GM21423 (cell line): Measurements from ENCODE around the gene SOCS6.
"Not testable (repeated sequence)": the region's sequence is repeated elsewhere in the genome, so short reads cannot be mapped to it uniquely, and the experiment has no call there.

Experiments
- ATAC-seq: cut with Tn5 transposase; IDR thresholded peaks from one replicate; pipeline ENCODE4 v1.9.1; 2021; ENCODE audit warnings: mild to moderate bottlenecking, moderate library complexity; ENCODE audit not compliant: unreplicated experiment

Gene SOCS6, protein sequence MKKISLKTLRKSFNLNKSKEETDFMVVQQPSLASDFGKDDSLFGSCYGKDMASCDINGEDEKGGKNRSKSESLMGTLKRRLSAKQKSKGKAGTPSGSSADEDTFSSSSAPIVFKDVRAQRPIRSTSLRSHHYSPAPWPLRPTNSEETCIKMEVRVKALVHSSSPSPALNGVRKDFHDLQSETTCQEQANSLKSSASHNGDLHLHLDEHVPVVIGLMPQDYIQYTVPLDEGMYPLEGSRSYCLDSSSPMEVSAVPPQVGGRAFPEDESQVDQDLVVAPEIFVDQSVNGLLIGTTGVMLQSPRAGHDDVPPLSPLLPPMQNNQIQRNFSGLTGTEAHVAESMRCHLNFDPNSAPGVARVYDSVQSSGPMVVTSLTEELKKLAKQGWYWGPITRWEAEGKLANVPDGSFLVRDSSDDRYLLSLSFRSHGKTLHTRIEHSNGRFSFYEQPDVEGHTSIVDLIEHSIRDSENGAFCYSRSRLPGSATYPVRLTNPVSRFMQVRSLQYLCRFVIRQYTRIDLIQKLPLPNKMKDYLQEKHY

GRCh38 chr18:70288851-70289328, at the start of gene SOCS6:
Gene SOCS6 (plus strand): TSS chr18:70289045. CDS start chr18:70324669, 35,624 bp downstream.
- ATAC-seq, result peak; percentile 70

- no peak for ATAC-seq
Measured at GRCh38 chr18:70243131-70243929, 45.5 kb upstream of the SOCS6 start.

DNA sequence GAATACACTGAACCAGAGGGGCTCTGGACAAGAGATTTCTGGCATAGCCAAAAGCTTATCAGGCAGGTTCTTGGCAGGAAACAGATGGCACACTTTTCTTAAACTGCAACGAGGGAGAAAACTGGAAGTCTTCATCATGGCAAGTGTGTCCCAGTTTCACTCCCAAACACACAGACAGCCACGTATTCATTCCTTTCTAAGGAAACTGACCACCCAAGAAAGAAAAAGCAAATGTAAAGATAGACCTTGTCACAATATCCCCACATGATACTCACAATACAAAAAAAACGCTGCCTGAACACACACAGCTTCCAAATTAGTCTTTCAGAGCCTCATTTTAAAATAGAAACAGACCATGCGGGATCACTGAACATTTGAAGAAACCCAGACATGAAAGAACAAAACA, 42.8 kb upstream of the SOCS6 start:
- ATAC-seq, result no peak

GRCh38 chr18:70249118-70249517, 39.7 kb upstream of the SOCS6 start:
- no peak for ATAC-seq

GRCh38 chr18:70249861-70250260, 39.0 kb upstream of the SOCS6 start:
- not testable (repeated sequence) for ATAC-seq

DNA sequence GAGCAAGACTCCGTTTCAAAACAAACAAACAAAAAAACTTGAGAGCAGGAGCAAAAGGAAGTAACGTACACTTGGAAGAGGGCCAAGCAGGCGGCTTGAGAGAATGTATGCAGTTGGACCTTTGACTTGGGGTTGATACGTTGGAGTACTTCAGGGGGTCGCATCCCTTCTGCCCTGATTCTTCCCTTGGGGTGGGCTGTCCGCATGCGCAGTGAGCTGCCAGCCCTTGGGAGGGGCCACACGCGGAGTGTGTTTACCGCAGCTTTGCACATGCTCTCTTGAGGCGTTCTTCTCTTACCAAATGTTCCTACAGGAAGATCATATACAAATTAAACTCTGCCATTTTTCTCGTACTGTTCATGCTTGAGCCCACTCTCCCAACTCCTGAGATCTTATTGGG, 38.1 kb upstream of the SOCS6 start:
- no peak for ATAC-seq

DNA sequence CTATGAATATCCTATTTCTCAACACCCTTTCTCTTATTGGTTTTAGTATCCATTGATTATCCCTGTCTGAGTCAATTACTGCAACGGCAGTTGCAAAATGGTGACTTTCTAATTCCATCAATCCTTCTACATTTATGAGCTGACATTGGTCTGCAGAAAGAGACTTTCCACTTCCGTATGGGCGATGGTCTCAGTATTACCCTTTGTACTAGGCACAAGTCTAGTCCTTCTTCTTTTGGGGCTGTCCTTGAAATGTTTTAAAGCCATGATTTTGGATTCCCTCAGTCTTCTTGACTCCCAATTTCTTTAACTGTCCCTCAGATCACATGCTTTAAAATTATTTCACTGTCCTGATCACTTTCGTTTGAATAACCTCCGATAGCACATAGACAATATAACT, 32.7 kb upstream of the SOCS6 start:
- no peak for ATAC-seq

GRCh38 chr18:70256994-70257393, 31.9 kb upstream of the SOCS6 start:
- no peak for ATAC-seq

DNA sequence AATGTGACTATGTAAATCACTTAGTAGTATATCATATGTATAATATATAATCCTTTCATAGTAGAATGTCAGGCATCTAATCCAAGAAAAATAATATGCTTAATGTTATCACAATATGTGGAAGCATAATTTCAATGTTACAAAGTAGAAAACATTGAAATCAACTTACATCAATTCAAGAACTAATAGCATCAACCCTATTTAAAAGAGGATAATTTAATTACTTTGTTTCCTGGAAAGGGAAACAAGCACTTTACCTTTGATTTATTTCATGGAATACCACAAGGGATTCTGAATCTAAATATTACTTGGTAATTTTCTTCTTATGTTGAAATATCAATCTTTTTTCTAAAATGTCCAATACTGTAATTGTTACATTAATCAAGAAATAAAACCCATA, 30.6 kb upstream of the SOCS6 start:
- ATAC-seq, result no peak

DNA sequence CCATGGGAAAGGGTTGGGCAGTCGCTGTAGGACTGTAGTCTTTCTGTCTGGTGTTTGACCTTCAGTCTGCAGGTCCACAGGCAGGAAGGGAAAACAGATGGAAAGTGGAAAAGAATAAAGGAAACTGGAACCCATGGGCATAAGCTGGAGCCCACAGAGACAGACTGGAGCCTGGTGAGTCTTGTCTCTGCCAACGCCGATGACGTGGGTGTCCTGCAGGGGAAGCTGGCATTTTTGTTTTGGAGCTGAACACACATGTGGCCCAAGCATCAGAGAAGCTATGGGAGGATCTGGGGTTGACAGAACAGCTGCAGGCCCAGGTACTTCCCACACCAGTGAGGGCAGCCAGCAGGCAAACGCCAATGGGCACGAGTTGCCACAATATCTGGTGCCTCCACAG, 28.2 kb upstream of the SOCS6 start:
- ATAC-seq, result no peak

DNA sequence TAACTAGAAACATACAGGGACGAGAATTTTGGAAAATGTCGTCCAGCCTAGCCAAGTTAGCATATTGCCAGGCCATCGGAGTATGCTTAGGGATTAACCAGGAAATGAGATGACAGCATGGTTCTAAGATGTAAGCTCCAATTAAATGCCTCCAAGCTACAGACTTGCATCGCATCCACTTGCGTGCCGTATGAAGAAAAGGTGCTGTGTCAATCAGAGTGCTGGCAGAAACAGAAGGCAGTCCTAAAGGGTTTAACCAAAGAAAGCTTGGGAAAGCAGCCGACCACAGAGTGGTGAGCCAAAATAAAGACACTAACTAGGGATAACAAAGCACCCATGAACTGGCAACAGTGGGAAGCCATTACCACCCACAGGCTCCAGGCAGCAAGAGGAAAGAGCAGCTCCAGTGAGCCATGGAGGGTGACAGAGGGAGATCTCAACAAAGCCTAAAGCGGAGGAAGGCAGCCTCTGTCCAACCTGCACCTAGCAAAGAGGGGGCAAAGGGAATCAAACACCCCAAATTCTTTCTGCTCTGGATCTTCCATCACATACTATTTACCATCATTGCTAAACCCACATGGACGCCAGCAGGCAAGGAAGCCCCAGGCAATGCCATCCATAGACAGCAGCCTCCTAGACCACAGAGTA, 27.6 kb upstream of the SOCS6 start:
- no peak for ATAC-seq

GRCh38 chr18:70263336-70263735, 25.5 kb upstream of the SOCS6 start:
- no peak for ATAC-seq

DNA sequence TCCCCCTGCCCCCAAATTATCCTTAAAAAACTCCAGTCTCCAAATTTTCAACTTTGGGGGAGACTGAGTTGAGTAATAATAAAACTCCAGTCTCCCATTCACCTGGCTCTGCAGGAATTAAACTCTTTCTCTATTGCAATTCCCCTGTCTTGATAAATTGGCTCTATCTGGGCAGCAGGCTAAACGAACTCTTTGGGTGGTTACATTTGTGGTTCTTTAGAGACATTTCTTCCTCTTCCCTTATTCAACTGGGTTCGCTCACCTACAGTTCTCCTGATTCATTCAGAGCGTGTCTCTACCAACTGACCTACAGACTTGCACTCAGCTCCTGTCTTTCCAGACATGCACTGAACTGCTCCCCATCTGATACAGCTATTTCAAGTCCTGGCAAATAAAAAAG, 17.1 kb upstream of the SOCS6 start:
- ATAC-seq, result no peak

DNA sequence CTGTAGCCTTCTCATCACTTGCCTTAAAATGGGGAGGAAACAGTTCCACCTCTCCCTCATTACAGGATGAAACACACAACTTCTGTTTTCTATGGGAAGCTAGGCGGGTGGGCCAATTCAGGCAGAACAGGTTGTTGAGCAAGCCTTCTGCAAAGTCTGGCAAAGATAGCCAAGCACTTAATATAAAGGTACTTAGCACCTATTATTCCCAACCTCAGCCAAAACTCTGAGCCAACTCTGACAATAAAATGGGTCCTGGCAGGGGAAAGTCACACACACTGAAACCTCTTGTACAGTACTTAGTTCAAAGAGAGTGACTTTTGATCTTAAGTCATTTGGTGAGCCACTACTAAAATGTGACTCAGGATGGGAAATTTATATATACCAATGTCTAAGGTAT, 15.8 kb upstream of the SOCS6 start:
- ATAC-seq, result no peak

GRCh38 chr18:70276416-70277191, 12.2 kb upstream of the SOCS6 start:
- no peak for ATAC-seq

GRCh38 chr18:70279470-70279869, 9.4 kb upstream of the SOCS6 start:
- ATAC-seq, result no peak

GRCh38 chr18:70280007-70280925, 8.6 kb upstream of the SOCS6 start:
- no peak for ATAC-seq

GRCh38 chr18:70284976-70285620, 3.7 kb upstream of the SOCS6 start:
- no peak for ATAC-seq

GRCh38 chr18:70287731-70288130, 1.1 kb upstream of the SOCS6 start:
- ATAC-seq, result no peak
